CD14-positive monocyte (primary cell): ENCODE measurements around the gene MAP2K5. TPM values are rescaled to one million over a fixed set of nuclear protein-coding genes. Genes with fewer than 3 reads are reported as not detected.

ENCODE experiments used
- DNase-seq, 3 donors: peaks; one replicate each; pipeline ENCODE4 v3.0.0-alpha.2; 2011 to 2022
- H2AFZ ChIP-seq: 2 replicates; pipeline ENCODE4 v1.6.0; 2012; ENCODE audit warnings: mild to moderate bottlenecking, low read depth, low read length, inconsistent platforms; ENCODE audit not compliant: insufficient read depth, poor library complexity, severe bottlenecking
- H3K27ac ChIP-seq, 2 donors: 1 replicate in 1 of 2; 2 replicates in 1 of 2; pipeline ENCODE4 v1.5.1; 2012 to 2013; ENCODE audit warnings: low read length in 2 of 2, control low read depth in 1 of 2, inconsistent platforms in 1 of 2, low read depth in 1 of 2, mild to moderate bottlenecking in 1 of 2
- H3K27me3 ChIP-seq, 2 donors: one replicate each; pipeline versions ENCODE4 v1.6.0 to v1.6.1; 2011 to 2013; ENCODE audit warnings: low read length in 2 of 2; ENCODE audit not compliant: control insufficient read depth in 2 of 2, insufficient read depth in 2 of 2
- H3K36me3 ChIP-seq, 2 donors: replicated peaks in 1 of 2; 1 replicate in 1 of 2; 2 replicates in 1 of 2; pipeline versions ENCODE4 v1.5.1 to v1.6.1; 2012 to 2013; ENCODE audit warnings: low read length in 2 of 2, control low read depth in 1 of 2, inconsistent platforms in 1 of 2, mild to moderate bottlenecking in 1 of 2; ENCODE audit not compliant: insufficient read depth in 2 of 2, control insufficient read depth in 1 of 2
- H3K4me1 ChIP-seq, 2 donors: 1 replicate in 1 of 2; 2 replicates in 1 of 2; pipeline versions ENCODE4 v1.5.1 to v1.6.1; 2012 to 2013; ENCODE audit warnings: low read length in 2 of 2, control low read depth in 1 of 2, inconsistent platforms in 1 of 2, mild to moderate bottlenecking in 1 of 2, moderate library complexity in 1 of 2; ENCODE audit not compliant: insufficient read depth in 2 of 2, control insufficient read depth in 1 of 2
- H3K4me2 ChIP-seq: replicated peaks from 2 replicates; pipeline ENCODE3; 2012; ENCODE audit warnings: low read length, moderate library complexity, mild to moderate bottlenecking; ENCODE audit not compliant: poor library complexity, severe bottlenecking; ENCODE audit errors: extremely low read depth
- H3K4me3 ChIP-seq, 3 experiments: fragments of 200-600 bp in 1 of 3; sonication (generic) in 1 of 3; replicated peaks in 1 of 3; 1 replicate in 2 of 3; 2 replicates in 1 of 3; pipeline ENCODE4 v1.5.1; 2011 to 2013; ENCODE audit warnings: low read length in 3 of 3, mild to moderate bottlenecking in 3 of 3, control low read depth in 2 of 3, low read depth in 2 of 3, inconsistent platforms in 1 of 3, moderate library complexity in 1 of 3
- H3K79me2 ChIP-seq: 2 replicates; pipeline ENCODE4 v1.6.0; 2012; ENCODE audit warnings: mild to moderate bottlenecking, control low read depth, inconsistent platforms, low read length, moderate library complexity; ENCODE audit not compliant: insufficient read depth
- H3K9ac ChIP-seq: 2 replicates; pipeline ENCODE4 v1.6.0; 2017; ENCODE audit warnings: low read length, mild to moderate bottlenecking; ENCODE audit not compliant: insufficient read depth, poor library complexity, severe bottlenecking
- H3K9me3 ChIP-seq, 2 donors: replicated peaks in 1 of 2; 1 replicate in 1 of 2; 2 replicates in 1 of 2; pipeline versions ENCODE4 v1.5.1 to v1.6.1; 2012 to 2013; ENCODE audit warnings: low read length in 2 of 2, control low read depth in 1 of 2; ENCODE audit not compliant: control insufficient read depth in 1 of 2, insufficient read depth in 1 of 2
- H4K20me1 ChIP-seq: 2 replicates; pipeline ENCODE4 v1.6.0; 2012; ENCODE audit warnings: mild to moderate bottlenecking, low read length, control low read depth, moderate library complexity; ENCODE audit not compliant: insufficient read depth
- H3K27ac Mint-ChIP-seq, 7 donors: one replicate each; pipeline ENCODE4 v1.8.0; 2020; ENCODE audit warnings: mild to moderate bottlenecking in 7 of 7, mixed read lengths in 7 of 7, moderate library complexity in 6 of 7, inconsistent platforms in 2 of 7
- H3K27me3 Mint-ChIP-seq, 3 donors: one replicate each; pipeline ENCODE4 v1.8.0; 2021 to 2022; ENCODE audit warnings: low read depth in 3 of 3, mild to moderate bottlenecking in 3 of 3, mixed read lengths in 3 of 3, moderate library complexity in 3 of 3, inconsistent platforms in 1 of 3
- H3K36me3 Mint-ChIP-seq, 2 donors: one replicate each; pipeline ENCODE4 v1.8.0; 2020; ENCODE audit warnings: mixed read lengths in 2 of 2, inconsistent platforms in 1 of 2, mild to moderate bottlenecking in 1 of 2
- H3K4me1 Mint-ChIP-seq: one replicate; pipeline ENCODE4 v1.8.0; 2020; ENCODE audit warnings: mild to moderate bottlenecking, mixed read lengths
- H3K4me3 Mint-ChIP-seq, 2 donors: one replicate each; pipeline ENCODE4 v1.8.0; 2020; ENCODE audit warnings: mild to moderate bottlenecking in 2 of 2, mixed read lengths in 2 of 2, moderate library complexity in 1 of 2
- H3K9me3 Mint-ChIP-seq, 7 donors: one replicate each; pipeline ENCODE4 v1.8.0; 2020 to 2022; ENCODE audit warnings: mixed read lengths in 7 of 7, mild to moderate bottlenecking in 6 of 7, moderate library complexity in 6 of 7, inconsistent platforms in 2 of 7
- WGBS: methylation state at CpG from one replicate; pipeline ENCODE4 v1.1.5; 2013; ENCODE audit warnings: missing lambda C conversion rate; ENCODE audit not compliant: insufficient coverage; 5-methylcytosine and 5-hydroxymethylcytosine counted together
- intact Hi-C, 2 donors: fragments of 100-400 bp; cut with micrococcal nuclease; formaldehyde crosslinking; loops; one replicate each; pipeline versions ENCODE4 v1.15.0 to v1.15.1; 2023
- polyA plus RNA-seq, 3 donors: library from polyadenylated mRNA; depleted of rRNA in 1 of 3; unstranded in 2 of 3; stranded (reverse) in 1 of 3; fragments of 300-500 nt in 2 of 3; fragments of >200 nt in 1 of 3; fragmentation: Illumina TruSeq in 2 of 3; gene quantifications; 1 replicate in 2 of 3; 2 replicates in 1 of 3; pipeline ENCODE4 v1.2.3, GENCODE V29; 2012 to 2021
- TF ChIP-seq, protein P1 (sequence below): fragments of 200-600 bp; IDR thresholded peaks from one replicate; pipeline ENCODE4 v1.8.0; 2022; ENCODE audit warnings: antibody characterized with exemption, mild to moderate bottlenecking

MAP2K5 gene
- polyA plus RNA-seq, 3 donors, result 10.2 to 11.3 (median 10.6) TPM

DNA sequence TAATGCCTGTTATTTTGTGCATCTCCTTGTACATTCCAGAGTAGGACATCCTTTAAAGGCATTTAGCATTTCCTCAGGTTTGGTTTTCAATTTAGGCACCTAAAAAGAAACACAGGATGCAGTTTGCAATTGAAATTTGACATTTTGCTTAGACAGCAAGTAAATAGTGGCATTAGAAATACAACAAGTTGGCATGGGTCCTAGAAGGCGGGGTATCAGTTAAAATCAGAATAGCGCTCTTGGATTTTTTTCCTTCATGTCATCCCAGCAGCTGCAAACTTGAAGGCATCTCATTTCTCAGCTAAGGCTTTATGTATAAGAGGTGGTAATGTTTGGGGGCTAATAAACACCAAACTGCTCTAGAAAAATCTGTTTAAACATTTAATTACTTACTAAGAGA, 235.3 kb downstream of the MAP2K5 start:
- Mint-ChIP-seq H3K27ac (no peak overlapping the region), H3K4me1 (peaks cover 22% of the 10 kb centered on the region), H3K36me3 (peaks cover 7 to 20% of the 10 kb centered on the region in 2 donors), H3K9me3 (no peaks in the 10 kb centered on the region), H3K4me3 (no peak overlapping the region), H3K27me3 (peaks cover 0 to 1% (median 0%) of the 10 kb centered on the region in 3 donors)
- H3K4me2 ChIP-seq, result no peak overlapping the region
- no peak for DNase-seq
- H3K4me3 ChIP-seq, result no peak overlapping the region
- no peaks in the 10 kb centered on the region for H3K9me3 ChIP-seq
- H3K4me1 ChIP-seq, result peaks cover 18% of the 10 kb centered on the region in 2 donors
- H4K20me1 ChIP-seq, result no peaks in the 10 kb centered on the region
- peaks cover 2 to 13% of the 10 kb centered on the region in 2 donors for H3K36me3 ChIP-seq
- no peak overlapping the region for H2AFZ ChIP-seq
- no peak overlapping the region for H3K9ac ChIP-seq
- H3K27me3 ChIP-seq, result no peaks in the 10 kb centered on the region
- intact Hi-C loops, result no loop called here
- H3K79me2 ChIP-seq, result no peaks in the 10 kb centered on the region
- WGBS, result no CpG with 5 or more reads among the region's 2 CpGs
- no peak overlapping the region for H3K27ac ChIP-seq
- TF ChIP-seq, protein P1, sequence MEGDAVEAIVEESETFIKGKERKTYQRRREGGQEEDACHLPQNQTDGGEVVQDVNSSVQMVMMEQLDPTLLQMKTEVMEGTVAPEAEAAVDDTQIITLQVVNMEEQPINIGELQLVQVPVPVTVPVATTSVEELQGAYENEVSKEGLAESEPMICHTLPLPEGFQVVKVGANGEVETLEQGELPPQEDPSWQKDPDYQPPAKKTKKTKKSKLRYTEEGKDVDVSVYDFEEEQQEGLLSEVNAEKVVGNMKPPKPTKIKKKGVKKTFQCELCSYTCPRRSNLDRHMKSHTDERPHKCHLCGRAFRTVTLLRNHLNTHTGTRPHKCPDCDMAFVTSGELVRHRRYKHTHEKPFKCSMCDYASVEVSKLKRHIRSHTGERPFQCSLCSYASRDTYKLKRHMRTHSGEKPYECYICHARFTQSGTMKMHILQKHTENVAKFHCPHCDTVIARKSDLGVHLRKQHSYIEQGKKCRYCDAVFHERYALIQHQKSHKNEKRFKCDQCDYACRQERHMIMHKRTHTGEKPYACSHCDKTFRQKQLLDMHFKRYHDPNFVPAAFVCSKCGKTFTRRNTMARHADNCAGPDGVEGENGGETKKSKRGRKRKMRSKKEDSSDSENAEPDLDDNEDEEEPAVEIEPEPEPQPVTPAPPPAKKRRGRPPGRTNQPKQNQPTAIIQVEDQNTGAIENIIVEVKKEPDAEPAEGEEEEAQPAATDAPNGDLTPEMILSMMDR, result no peak

DNA sequence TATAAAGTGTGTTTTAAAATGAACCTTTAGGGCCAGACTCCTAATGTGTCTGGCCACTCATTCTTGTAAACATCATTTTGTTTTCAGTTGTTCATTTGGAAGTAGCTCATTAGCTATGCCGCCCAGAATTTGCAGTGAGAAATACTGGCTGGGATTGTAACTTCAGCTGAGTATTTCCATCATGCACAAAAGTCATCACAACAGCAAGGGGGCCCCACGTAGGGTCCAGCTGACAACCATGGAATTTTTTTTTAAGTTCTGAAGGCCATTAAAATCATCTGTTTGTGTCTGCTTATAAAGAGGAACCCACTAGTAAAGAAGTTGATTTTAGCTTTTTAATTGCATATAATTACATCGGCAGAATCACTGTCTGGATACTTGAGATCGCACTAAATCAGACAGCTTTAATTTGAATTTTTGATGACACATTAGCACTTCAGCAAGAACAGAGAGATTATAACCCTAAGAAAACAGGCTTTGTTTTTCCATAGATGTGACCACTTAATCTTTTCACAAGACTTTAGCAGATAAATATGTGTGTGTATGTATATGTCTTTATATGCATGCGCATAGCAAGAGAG, 236.6 kb downstream of the MAP2K5 start:
- Histone ChIP-seq H3K4me3 (peak overlapping the region in 1 of 3 experiments; percentile 45), H2AFZ (no peak overlapping the region), H3K27me3 (no peaks in the 10 kb centered on the region), H3K9ac (no peak overlapping the region), H3K4me1 (peaks cover 21 to 23% of the 10 kb centered on the region in 2 donors), H4K20me1 (no peaks in the 10 kb centered on the region), H3K9me3 (no peaks in the 10 kb centered on the region), H3K36me3 (peaks cover 0 to 13% of the 10 kb centered on the region in 2 donors), H3K79me2 (no peaks in the 10 kb centered on the region), H3K4me2 (peak overlapping the region; percentile 51), H3K27ac (peak overlapping the region in 1 of 2 donors; percentile 5)
- Mint-ChIP-seq H3K27ac (no peak overlapping the region), H3K27me3 (peaks cover 0 to 1% (median 0%) of the 10 kb centered on the region in 3 donors), H3K4me3 (no peak overlapping the region), H3K36me3 (peaks cover 15 to 25% of the 10 kb centered on the region in 2 donors), H3K9me3 (no peaks in the 10 kb centered on the region), H3K4me1 (peaks cover 32% of the 10 kb centered on the region)
- TF ChIP-seq, protein P1, result no peak
- 60% methylated on average over 1 of the region's 5 CpGs for WGBS
- DNase-seq, result no peak
- intact Hi-C loops, result no loop called here
